IMR-90 (cell line): ENCODE results near the gene FBP1. TPM values are rescaled to one million over a fixed set of nuclear protein-coding genes. Genes with fewer than 3 reads are reported as not detected.
A peak's percentile ranks its signal among the peaks of the same experiment; 100 is the strongest.

Experiments
- ATAC-seq: fragments of 200-7000 bp; cut with Tn5 transposase; 2 replicates; pipeline ENCODE4 v1.9.1; 2020; ENCODE audit warnings: low read depth, mild to moderate bottlenecking, moderate library complexity
- BruUV-seq: library from RNA; stranded (reverse); fragments of 400-500 nt; replicated peaks from 2 replicates; lab custom pipeline; 2021; lab: Mats Ljungman, UMichigan
- CTCF ChIA-PET: fragments of 300-600 bp; formaldehyde crosslinking; extraction: SDS; loops from one replicate; lab custom pipeline; 2021; ENCODE audit warnings: antibody characterized with exemption; lab: Yijun Ruan, JAX
- POLR2A ChIA-PET: fragments of 300-600 bp; sonication (Branson Sonifier 250); formaldehyde crosslinking; loops from one replicate; lab custom pipeline; 2022; ENCODE audit warnings: antibody characterized with exemption; ENCODE audit not compliant: unreplicated experiment; lab: Charles Lee
- DNase-seq: peaks from one replicate; pipeline ENCODE4 v3.0.0; 2013
- H2AFZ ChIP-seq: replicated peaks from 2 replicates; pipeline ENCODE3; 2013; ENCODE audit warnings: low read length, mild to moderate bottlenecking; ENCODE audit not compliant: poor library complexity
- H2AK5ac ChIP-seq: 2 replicates; pipeline ENCODE4 v1.6.1; 2013; ENCODE audit warnings: low read depth, low read length, inconsistent platforms
- H2AK9ac ChIP-seq: replicated peaks from 2 replicates; pipeline ENCODE3; 2013; ENCODE audit warnings: mild to moderate bottlenecking, low read depth, low read length, moderate library complexity; ENCODE audit not compliant: poor library complexity
- H2BK120ac ChIP-seq: 2 replicates; pipeline ENCODE4 v1.6.1; 2013; ENCODE audit warnings: low read depth, low read length, inconsistent platforms
- H2BK15ac ChIP-seq: 3 replicates; pipeline ENCODE4 v1.6.1; 2013; ENCODE audit warnings: low read depth, low read length, inconsistent platforms
- H2BK20ac ChIP-seq: 2 replicates; pipeline ENCODE4 v1.6.1; 2013; ENCODE audit warnings: low read depth, mild to moderate bottlenecking, inconsistent platforms, low read length, moderate library complexity
- H2BK5ac ChIP-seq: 2 replicates; pipeline ENCODE4 v1.6.1; 2013; ENCODE audit warnings: mild to moderate bottlenecking, low read depth, low read length, inconsistent platforms; ENCODE audit not compliant: poor library complexity, severe bottlenecking
- H3K14ac ChIP-seq: replicated peaks from 2 replicates; pipeline ENCODE4 v1.6.1; 2013; ENCODE audit warnings: low read depth, low read length, inconsistent platforms
- H3K18ac ChIP-seq: 2 replicates; pipeline ENCODE4 v1.6.1; 2013; ENCODE audit warnings: low read depth, low read length, control low read depth
- H3K23ac ChIP-seq: 2 replicates; pipeline ENCODE4 v1.6.1; 2013; ENCODE audit warnings: low read depth, low read length, inconsistent platforms
- H3K27ac ChIP-seq: 2 replicates; pipeline ENCODE4 v1.5.1; 2013; ENCODE audit warnings: mild to moderate bottlenecking, control low read depth, low read length; ENCODE audit not compliant: insufficient read depth
- H3K27me3 ChIP-seq: 2 replicates; pipeline ENCODE4 v1.6.1; 2013; ENCODE audit warnings: low read length; ENCODE audit not compliant: control insufficient read depth, insufficient read depth
- H3K36me3 ChIP-seq: 2 replicates; pipeline ENCODE4 v1.6.1; 2013; ENCODE audit warnings: low read length, mixed read lengths; ENCODE audit not compliant: control insufficient read depth, insufficient read depth
- H3K4ac ChIP-seq: 2 replicates; pipeline ENCODE4 v1.6.1; 2013; ENCODE audit warnings: low read depth, low read length, inconsistent platforms
- H3K4me1 ChIP-seq: 2 replicates; pipeline ENCODE4 v1.6.1; 2013; ENCODE audit warnings: low read length, mixed read lengths; ENCODE audit not compliant: control insufficient read depth, insufficient read depth
- H3K4me2 ChIP-seq: 2 replicates; pipeline ENCODE4 v1.6.1; 2013; ENCODE audit warnings: low read depth, mild to moderate bottlenecking, control low read depth, low read length, moderate library complexity
- H3K4me3 ChIP-seq: 2 replicates; pipeline ENCODE4 v1.5.1; 2013; ENCODE audit warnings: low read depth, mild to moderate bottlenecking, control low read depth, low read length, moderate library complexity; ENCODE audit not compliant: insufficient read depth
- H3K56ac ChIP-seq: 2 replicates; pipeline ENCODE4 v1.6.1; 2013; ENCODE audit warnings: low read length, inconsistent platforms; ENCODE audit not compliant: insufficient read depth; ENCODE audit errors: extremely low read depth
- H3K79me1 ChIP-seq, 2 experiments: 2 replicates each; pipeline ENCODE4 v1.6.1; 2013; ENCODE audit warnings: low read length in 2 of 2, inconsistent platforms in 1 of 2, low read depth in 1 of 2
- H3K9ac ChIP-seq: 2 replicates; pipeline ENCODE4 v1.6.1; 2013; ENCODE audit warnings: low read depth, low read length, control low read depth
- H3K9me1 ChIP-seq: 2 replicates; pipeline ENCODE4 v1.6.1; 2013; ENCODE audit warnings: low read length, inconsistent platforms; ENCODE audit not compliant: insufficient read depth
- H3K9me3 ChIP-seq: 2 replicates; pipeline ENCODE4 v1.6.1; 2013; ENCODE audit warnings: low read length; ENCODE audit not compliant: control insufficient read depth, insufficient read depth
- H4K20me1 ChIP-seq: 2 replicates; pipeline ENCODE4 v1.6.1; 2013; ENCODE audit warnings: low read length, inconsistent platforms; ENCODE audit not compliant: insufficient read depth
- H4K5ac ChIP-seq: 2 replicates; pipeline ENCODE4 v1.6.1; 2013; ENCODE audit warnings: mild to moderate bottlenecking, low read depth, low read length, control low read depth
- H4K8ac ChIP-seq, 2 experiments: 2 replicates each; pipeline ENCODE4 v1.6.1; 2013; ENCODE audit warnings: low read depth in 2 of 2, low read length in 2 of 2, control low read depth in 1 of 2, inconsistent platforms in 1 of 2
- H4K91ac ChIP-seq: 2 replicates; pipeline ENCODE4 v1.6.1; 2013; ENCODE audit warnings: low read depth, low read length, inconsistent platforms; ENCODE audit not compliant: insufficient read depth
- CEBPB ChIP-seq: IDR thresholded peaks from 2 replicates; pipeline ENCODE4 v1.6.1; 2012; ENCODE audit warnings: low read depth, low read length, improper control_type of control experiment
- FOS ChIP-seq: fragments of 150-350 bp; IDR thresholded peaks from 2 replicates; pipeline ENCODE4 v1.6.1; 2016; ENCODE audit warnings: low read depth, low read length
- RAD21 ChIP-seq: IDR thresholded peaks from 2 replicates; pipeline ENCODE4 v1.6.1; 2012; ENCODE audit warnings: low read length, improper control_type of control experiment
- RCOR1 ChIP-seq: IDR thresholded peaks from 2 replicates; pipeline ENCODE4 v1.6.1; 2012; ENCODE audit warnings: mild to moderate bottlenecking, low read length, improper control_type of control experiment; ENCODE audit not compliant: insufficient replicate concordance
- WGBS, 2 experiments: methylation state at CpG; one replicate each; pipeline versions ENCODE4 v1.1.5 to v1.1.7; 2013; ENCODE audit warnings: missing lambda C conversion rate in 2 of 2; ENCODE audit not compliant: insufficient read length in 1 of 2; ENCODE audit errors: extremely low coverage in 2 of 2; 5-methylcytosine and 5-hydroxymethylcytosine counted together
- dilution Hi-C: fragments of 300-500 bp; cut with HindIII; formaldehyde crosslinking; loops from one replicate; pipeline ENCODE4 v1.14.3; 2018; ENCODE audit warnings: low sequenced_read_pairs; ENCODE audit not compliant: unreplicated experiment
- in situ Hi-C: fragments of 300-500 bp; cut with MboI; formaldehyde crosslinking; loops from 3 replicates; pipeline ENCODE4 v1.14.3; 2019; ENCODE audit warnings: low sequenced_read_pairs, inconsistent platforms, mixed read lengths
- intact Hi-C: fragments of 100-400 bp; cut with micrococcal nuclease; formaldehyde crosslinking; loops from 2 replicates; pipeline ENCODE4 v1.10.0; 2022
- polyA plus RNA-seq, 3 experiments: library from polyadenylated mRNA; depleted of rRNA; stranded (reverse); fragments of >200 nt; gene quantifications; 2 replicates each; pipeline ENCODE4 v1.2.3, GENCODE V29; 2012; ENCODE audit warnings: low replicate concordance in 1 of 3
- total RNA-seq: library from RNA; depleted of rRNA; stranded (reverse); fragments of >200 nt; gene quantifications from 2 replicates; pipeline ENCODE4 v1.2.3, GENCODE V29; 2012

The FBP1 gene
- total and polyA plus RNA-seq, 2 of the 4 experiments (the other 2 are of a cell fraction): not detected

GRCh38 chr9:94668418-94668927 lies 29.2 kb upstream of the FBP1 start:
- H2AFZ ChIP-seq: no peak overlapping the region
- BruUV-seq: no TSS peak
- no peak overlapping the region for H2AK5ac ChIP-seq
- in situ Hi-C loops (loop anchor here (10.0 kb wide), 1 partner anchor 1546 kb away; no protein-coding TSS in a partner anchor), dilution Hi-C loops (no loop called here), intact Hi-C loops (loop anchor here (10.0 kb wide), 1 partner anchor 596 kb away; no protein-coding TSS in a partner anchor)
- H3K9me1 ChIP-seq: no peaks in the 10 kb centered on the region
- TF ChIP-seq RCOR1 (no peak), FOS (no peak), RAD21 (no peak), CEBPB (no peak)
- no peak overlapping the region for H3K9ac ChIP-seq
- H4K5ac ChIP-seq: no peak overlapping the region
- no peak overlapping the region for H4K8ac ChIP-seq
- no peak overlapping the region for H3K27ac ChIP-seq
- no peak overlapping the region for H2BK5ac ChIP-seq
- ChIA-PET POLR2A (no interaction called here), CTCF (interaction anchor here (1.2 to 2.0 kb wide), 8 partner anchors 11 to 499 kb away, joined by 4 to 7 read pairs (median 5); no protein-coding TSS in a partner anchor)
- no peak overlapping the region for H3K56ac ChIP-seq
- no peak overlapping the region for H4K91ac ChIP-seq
- H3K4me3 ChIP-seq: no peak overlapping the region
- H2BK120ac ChIP-seq: no peak overlapping the region
- H3K36me3 ChIP-seq: no peaks in the 10 kb centered on the region
- peaks cover 17% of the 10 kb centered on the region for H3K27me3 ChIP-seq
- H3K9me3 ChIP-seq: no peaks in the 10 kb centered on the region
- peak; percentile 10 for ATAC-seq
- H2BK15ac ChIP-seq: no peak overlapping the region
- H2AK9ac ChIP-seq: no peak overlapping the region
- H3K79me1 ChIP-seq: no peaks in the 10 kb centered on the region
- H3K4ac ChIP-seq: no peak overlapping the region
- H4K20me1 ChIP-seq: no peaks in the 10 kb centered on the region
- H3K4me2 ChIP-seq: no peak overlapping the region
- WGBS, 2 experiments: no CpG with 5 or more reads among the region's 6 CpGs
- peaks cover 2% of the 10 kb centered on the region; the same call in 1 of the 2 replicates for H3K4me1 ChIP-seq
- no peak overlapping the region for H2BK20ac ChIP-seq
- no peak overlapping the region for H3K23ac ChIP-seq
- H3K14ac ChIP-seq: no peak overlapping the region
- DNase-seq: no peak
- no peak overlapping the region for H3K18ac ChIP-seq
